ENCODE data around the gene ZNF593.
A peak's percentile ranks its signal among the peaks of the same experiment; 100 is the strongest.

ZNF593 gene

GRCh38 chr1:26148887-26149286 lies 20.8 kb upstream of the ZNF593 start:
- no peak for DNase-seq (ENCODE audit: low read depth in 2 of 2)

- no peak for DNase-seq (ENCODE audit: low read depth in 2 of 2)
Measured at GRCh38 chr1:26153966-26154532, 15.7 kb upstream of the ZNF593 start.

GRCh38 chr1:26154750-26155149 lies 15.0 kb upstream of the ZNF593 start:
- DNase-seq (ENCODE audit: low read depth in 2 of 2): no peak

- DNase-seq (ENCODE audit: low read depth in 2 of 2): no peak
Measured at GRCh38 chr1:26155370-26156284, 14.1 kb upstream of the ZNF593 start.

- no peak for DNase-seq (ENCODE audit: low read depth in 2 of 2)
Measured at GRCh38 chr1:26156285-26157038, 13.2 kb upstream of the ZNF593 start.

- DNase-seq (ENCODE audit: low read depth in 2 of 2): no peak
Measured at GRCh38 chr1:26158271-26158907, 11.3 kb upstream of the ZNF593 start.

GRCh38 chr1:26158908-26159742 lies 10.6 kb upstream of the ZNF593 start, which contains the start of gene FAM110D:
FAM110D (plus strand) TSS chr1:26159079; CDS start chr1:26161292, 2,213 bp downstream.
- no peak for DNase-seq (ENCODE audit: low read depth in 2 of 2)

GRCh38 chr1:26159743-26160039 lies 10.0 kb upstream of the ZNF593 start:
- no peak for DNase-seq (ENCODE audit: low read depth in 2 of 2)

GRCh38 chr1:26160527-26161414 lies 8.9 kb upstream of the ZNF593 start:
- no peak for DNase-seq (ENCODE audit: low read depth in 2 of 2)

- no peak for DNase-seq (ENCODE audit: low read depth in 2 of 2)
Measured at GRCh38 chr1:26161415-26162219, 8.1 kb upstream of the ZNF593 start.

GRCh38 chr1:26162220-26162709 lies 7.4 kb upstream of the ZNF593 start:
- DNase-seq (ENCODE audit: low read depth in 2 of 2): no peak

- DNase-seq (ENCODE audit: low read depth in 2 of 2): no peak
Measured at GRCh38 chr1:26163684-26164035, 6.0 kb upstream of the ZNF593 start.

GRCh38 chr1:26164036-26164860 lies 5.5 kb upstream of the ZNF593 start:
- DNase-seq (ENCODE audit: low read depth in 2 of 2): peak in 1 of 2 donors; percentile 25

GRCh38 chr1:26164861-26165842 lies 4.6 kb upstream of the ZNF593 start:
- no peak for DNase-seq (ENCODE audit: low read depth in 2 of 2)

- DNase-seq (ENCODE audit: low read depth in 2 of 2): no peak
Measured at GRCh38 chr1:26166719-26167281, 2.9 kb upstream of the ZNF593 start.

- no peak for DNase-seq (ENCODE audit: low read depth in 2 of 2)
Measured at GRCh38 chr1:26168410-26169197, 1.1 kb upstream of the ZNF593 start, which contains the start of gene C1orf232. C1orf232 (minus strand) TSS chr1:26168963; CDS start chr1:26168499, 464 bp downstream.
